Endothelial cell of umbilical vein (primary cell): ENCODE measurements around the gene C15orf62.

Source experiments
- JUN ChIP-seq: IDR thresholded peaks from 2 replicates; pipeline ENCODE4 v1.6.1; 2011; ENCODE audit warnings: borderline replicate concordance, low read depth; ENCODE audit not compliant: insufficient read length, insufficient read depth
- POLR2AphosphoS5 ChIP-seq: IDR thresholded peaks from 2 replicates; pipeline ENCODE4 v1.6.1; 2012; ENCODE audit warnings: low read depth, mild to moderate bottlenecking, control low read depth, low read length, moderate library complexity; ENCODE audit not compliant: insufficient read depth
- TF ChIP-seq, protein P1 (sequence below), 2 donors: IDR thresholded peaks; 1 replicate in 1 of 2; 2 replicates in 1 of 2; pipeline ENCODE4 v1.5.1; 2011; ENCODE audit warnings: low read length in 2 of 2, mild to moderate bottlenecking in 2 of 2, moderate library complexity in 2 of 2, control low read depth in 1 of 2, inconsistent platforms in 1 of 2, low read depth in 1 of 2; ENCODE audit not compliant: insufficient read depth in 1 of 2; ENCODE audit errors: extremely low read depth in 1 of 2

DNA sequence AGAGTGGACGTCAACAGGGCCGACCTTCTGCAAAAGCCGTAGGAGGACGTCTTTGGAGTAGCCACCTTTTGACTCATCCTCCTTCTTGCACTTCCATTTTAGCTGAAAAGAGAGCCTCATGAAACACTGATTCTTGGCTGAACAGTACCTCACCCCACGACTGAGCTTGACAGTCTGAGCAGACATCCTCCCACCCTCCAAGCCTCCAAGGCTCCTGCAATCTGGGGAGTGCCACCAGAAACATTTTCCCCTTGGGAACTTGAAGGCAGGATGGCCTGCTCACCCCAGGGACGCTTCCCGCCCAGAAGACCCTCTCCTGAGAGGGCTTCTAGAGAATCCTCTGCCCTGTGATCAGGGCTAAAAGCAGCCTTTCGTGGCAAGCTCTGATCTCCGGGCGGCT is 5.2 kb downstream of the C15orf62 start:
- TF ChIP-seq JUN (no peak), POLR2AphosphoS5 (no peak)
- TF ChIP-seq, protein P1, sequence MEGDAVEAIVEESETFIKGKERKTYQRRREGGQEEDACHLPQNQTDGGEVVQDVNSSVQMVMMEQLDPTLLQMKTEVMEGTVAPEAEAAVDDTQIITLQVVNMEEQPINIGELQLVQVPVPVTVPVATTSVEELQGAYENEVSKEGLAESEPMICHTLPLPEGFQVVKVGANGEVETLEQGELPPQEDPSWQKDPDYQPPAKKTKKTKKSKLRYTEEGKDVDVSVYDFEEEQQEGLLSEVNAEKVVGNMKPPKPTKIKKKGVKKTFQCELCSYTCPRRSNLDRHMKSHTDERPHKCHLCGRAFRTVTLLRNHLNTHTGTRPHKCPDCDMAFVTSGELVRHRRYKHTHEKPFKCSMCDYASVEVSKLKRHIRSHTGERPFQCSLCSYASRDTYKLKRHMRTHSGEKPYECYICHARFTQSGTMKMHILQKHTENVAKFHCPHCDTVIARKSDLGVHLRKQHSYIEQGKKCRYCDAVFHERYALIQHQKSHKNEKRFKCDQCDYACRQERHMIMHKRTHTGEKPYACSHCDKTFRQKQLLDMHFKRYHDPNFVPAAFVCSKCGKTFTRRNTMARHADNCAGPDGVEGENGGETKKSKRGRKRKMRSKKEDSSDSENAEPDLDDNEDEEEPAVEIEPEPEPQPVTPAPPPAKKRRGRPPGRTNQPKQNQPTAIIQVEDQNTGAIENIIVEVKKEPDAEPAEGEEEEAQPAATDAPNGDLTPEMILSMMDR (IDR thresholded peaks at IDR 0.05; ENCODE audit: extremely low read depth in 1 of 2, insufficient read depth in 1 of 2, low read depth in 1 of 2, low read length in 2 of 2), result no peak
